Hepatocyte (in vitro differentiated cells): Measurements from ENCODE around the gene ANAPC2. TPM values are rescaled to one million over a fixed set of nuclear protein-coding genes. Genes with fewer than 3 reads are reported as not detected.

Experiments used
- DNase-seq: peaks from one replicate; pipeline ENCODE4 v3.0.0-alpha.2; 2016; ENCODE audit warnings: low spot score
- H2AFZ ChIP-seq: fragments of 200-600 bp; sonication (generic); 2 replicates; pipeline ENCODE4 v1.6.0; 2016; ENCODE audit warnings: antibody characterized with exemption, mild to moderate bottlenecking
- H3K27ac ChIP-seq: fragments of 200-600 bp; sonication (generic); 2 replicates; pipeline ENCODE4 v1.5.1; 2016; ENCODE audit warnings: mild to moderate bottlenecking
- H3K27me3 ChIP-seq: fragments of 200-600 bp; sonication (generic); 2 replicates; pipeline ENCODE4 v1.6.1; 2016
- H3K36me3 ChIP-seq: fragments of 200-600 bp; sonication (generic); replicated peaks from 2 replicates; pipeline ENCODE4 v1.5.1; 2016; ENCODE audit warnings: low read depth; ENCODE audit not compliant: insufficient read depth
- H3K4me1 ChIP-seq: fragments of 200-600 bp; sonication (generic); 2 replicates; pipeline ENCODE4 v1.5.1; 2016; ENCODE audit warnings: mild to moderate bottlenecking, moderate library complexity; ENCODE audit not compliant: insufficient read depth
- H3K4me2 ChIP-seq: fragments of 200-600 bp; sonication (generic); 2 replicates; pipeline ENCODE4 v1.6.0; 2016
- H3K4me3 ChIP-seq: fragments of 200-600 bp; sonication (generic); 2 replicates; pipeline ENCODE4 v1.5.1; 2016; ENCODE audit warnings: mild to moderate bottlenecking
- H3K79me2 ChIP-seq: fragments of 200-600 bp; sonication (generic); 2 replicates; pipeline ENCODE4 v1.6.0; 2017; ENCODE audit warnings: mild to moderate bottlenecking
- H3K9me2 ChIP-seq: fragments of 200-600 bp; sonication (generic); replicated peaks from 2 replicates; pipeline ENCODE4 v1.6.0; 2017; ENCODE audit warnings: mild to moderate bottlenecking; ENCODE audit not compliant: insufficient read depth
- H3K9me3 ChIP-seq: fragments of 200-600 bp; sonication (generic); 2 replicates; pipeline ENCODE4 v1.5.1; 2016; ENCODE audit warnings: low read depth, mild to moderate bottlenecking
- H4K20me1 ChIP-seq: fragments of 200-600 bp; sonication (generic); 2 replicates; pipeline ENCODE4 v1.6.0; 2016; ENCODE audit warnings: mild to moderate bottlenecking; ENCODE audit not compliant: insufficient read depth, poor library complexity, severe bottlenecking
- EZH2 ChIP-seq: fragments of 200-600 bp; sonication (generic); IDR thresholded peaks from 2 replicates; pipeline ENCODE4 v1.6.1; 2016; ENCODE audit warnings: antibody characterized with exemption, mild to moderate bottlenecking, borderline replicate concordance
- EZH2phosphoT487 ChIP-seq: fragments of 200-600 bp; sonication (generic); IDR thresholded peaks from one replicate; pipeline ENCODE4 v1.6.1; 2018; ENCODE audit warnings: antibody characterized with exemption, mild to moderate bottlenecking, low read depth, moderate library complexity; ENCODE audit not compliant: unreplicated experiment, severe bottlenecking
- WGBS: methylation state at CpG from one replicate; pipeline ENCODE4 v1.1.6; 2016; ENCODE audit warnings: low lambda C conversion rate; ENCODE audit errors: missing lambda C conversion rate; 5-methylcytosine and 5-hydroxymethylcytosine counted together
- polyA plus RNA-seq: library from polyadenylated mRNA; unstranded; fragments of >200 nt; fragmentation: Nextera tagmentation; extraction: Ambion mirVana; gene quantifications from 2 replicates; pipeline ENCODE4 v1.2.1, GENCODE V29; 2016
- total RNA-seq: library from RNA; depleted of rRNA; stranded (reverse); fragments of >200 nt; gene quantifications from 2 replicates; pipeline ENCODE4 v1.2.3, GENCODE V29; 2014
- TF ChIP-seq, protein P1 (sequence below): fragments of 200-600 bp; sonication (generic); IDR thresholded peaks from 2 replicates; pipeline ENCODE4 v1.5.1; 2016; ENCODE audit warnings: antibody characterized with exemption, mild to moderate bottlenecking; ENCODE audit not compliant: poor library complexity

Gene ANAPC2
- 21.3 and 26.2 TPM in 2 replicates for total RNA-seq
- 12.2 and 16.2 TPM in 2 replicates for polyA plus RNA-seq

GRCh38 chr9:137188490-137189296 lies at the start of gene ANAPC2, which contains the start of gene SSNA1:
TSS of gene ANAPC2 (minus strand) at chr9:137188560. CDS start at chr9:137188532, 28 bp downstream.
TSS of gene SSNA1 (plus strand) at chr9:137188676. CDS start at chr9:137188727, 51 bp downstream.
- Histone ChIP-seq H4K20me1 (peaks cover 30% of the 10 kb centered on the region), H3K4me1 (peaks cover 22% of the 10 kb centered on the region), H3K9me3 (no peaks in the 10 kb centered on the region), H3K27ac (peak within 1 kb of the TSS; percentile 98), H3K4me2 (peak within 1 kb of the TSS; percentile 95), H3K4me3 (peak within 1 kb of the TSS; percentile 62), H2AFZ (peak within 1 kb of the TSS; percentile 77), H3K27me3 (no peaks in the 10 kb centered on the region), H3K79me2 (peaks cover 62% of the 10 kb centered on the region), H3K9me2 (no peaks in the 10 kb centered on the region), H3K36me3 (no peaks in the 10 kb centered on the region)
- DNase-seq = peak; percentile 97
- under 1% methylated on average over 70 of the region's 98 CpGs for WGBS
- TF ChIP-seq EZH2 (no peak), EZH2phosphoT487 (no peak)
- TF ChIP-seq, protein P1, sequence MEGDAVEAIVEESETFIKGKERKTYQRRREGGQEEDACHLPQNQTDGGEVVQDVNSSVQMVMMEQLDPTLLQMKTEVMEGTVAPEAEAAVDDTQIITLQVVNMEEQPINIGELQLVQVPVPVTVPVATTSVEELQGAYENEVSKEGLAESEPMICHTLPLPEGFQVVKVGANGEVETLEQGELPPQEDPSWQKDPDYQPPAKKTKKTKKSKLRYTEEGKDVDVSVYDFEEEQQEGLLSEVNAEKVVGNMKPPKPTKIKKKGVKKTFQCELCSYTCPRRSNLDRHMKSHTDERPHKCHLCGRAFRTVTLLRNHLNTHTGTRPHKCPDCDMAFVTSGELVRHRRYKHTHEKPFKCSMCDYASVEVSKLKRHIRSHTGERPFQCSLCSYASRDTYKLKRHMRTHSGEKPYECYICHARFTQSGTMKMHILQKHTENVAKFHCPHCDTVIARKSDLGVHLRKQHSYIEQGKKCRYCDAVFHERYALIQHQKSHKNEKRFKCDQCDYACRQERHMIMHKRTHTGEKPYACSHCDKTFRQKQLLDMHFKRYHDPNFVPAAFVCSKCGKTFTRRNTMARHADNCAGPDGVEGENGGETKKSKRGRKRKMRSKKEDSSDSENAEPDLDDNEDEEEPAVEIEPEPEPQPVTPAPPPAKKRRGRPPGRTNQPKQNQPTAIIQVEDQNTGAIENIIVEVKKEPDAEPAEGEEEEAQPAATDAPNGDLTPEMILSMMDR = peak; percentile 45

DNA sequence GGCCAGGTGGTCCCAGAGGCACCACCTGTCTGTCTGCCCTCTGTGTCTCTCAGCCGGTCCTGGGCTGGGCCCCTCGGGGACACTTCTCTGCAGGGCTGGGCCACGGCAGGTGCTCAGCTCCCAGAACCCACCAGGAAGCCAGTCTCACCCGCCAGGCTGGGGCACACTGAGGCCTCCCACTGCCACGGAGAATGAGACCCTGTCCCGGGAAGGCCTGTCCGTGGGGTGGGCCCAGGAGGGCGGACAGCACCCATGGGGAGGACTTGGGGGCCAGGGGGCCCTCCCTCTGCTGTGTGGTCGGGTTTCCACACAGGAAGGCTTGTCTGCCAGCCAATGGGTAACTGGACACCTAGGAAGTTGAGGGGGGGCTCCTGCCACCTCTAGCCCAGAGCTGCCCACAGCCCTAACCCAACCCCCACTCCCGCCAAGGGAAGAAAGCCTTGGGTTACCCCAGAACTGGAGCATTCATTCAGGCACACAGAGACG lies 48.6 kb upstream of the ANAPC2 start:
- peaks cover 5% of the 10 kb centered on the region for H4K20me1 ChIP-seq
- no peaks in the 10 kb centered on the region for H3K9me3 ChIP-seq
- no peaks in the 10 kb centered on the region for H3K9me2 ChIP-seq
- 48% methylated on average over 11 of the region's 11 CpGs for whole genome bisulfite sequencing
- TF ChIP-seq EZH2phosphoT487 = no peak
- H3K4me2 ChIP-seq = peak overlapping the region; percentile 82
- no peaks in the 10 kb centered on the region for H3K36me3 ChIP-seq
- peaks cover 37% of the 10 kb centered on the region for H3K79me2 ChIP-seq
- H2AFZ ChIP-seq = no peak overlapping the region
- H3K27ac ChIP-seq = peak overlapping the region; percentile 50
- H3K27me3 ChIP-seq = no peaks in the 10 kb centered on the region
- H3K4me3 ChIP-seq = no peak overlapping the region
- no peak for DNase-seq
- H3K4me1 ChIP-seq = peaks cover 26% of the 10 kb centered on the region

- WGBS = 26% methylated on average over 23 of the region's 31 CpGs
- no peaks in the 10 kb centered on the region for H3K9me3 ChIP-seq
- H3K27ac ChIP-seq = peak overlapping the region; percentile 57
- H3K79me2 ChIP-seq = peaks cover 33% of the 10 kb centered on the region
- TF ChIP-seq, protein P1 = peak; percentile 100
- no peak for TF ChIP-seq EZH2
- TF ChIP-seq EZH2phosphoT487 = no peak
- peak overlapping the region; percentile 82 for H3K4me2 ChIP-seq
- DNase-seq = peak; percentile 96
- H3K36me3 ChIP-seq = no peaks in the 10 kb centered on the region
- H3K4me1 ChIP-seq = peaks cover 26% of the 10 kb centered on the region
- no peak overlapping the region for H2AFZ ChIP-seq
- H3K9me2 ChIP-seq = no peaks in the 10 kb centered on the region
- no peaks in the 10 kb centered on the region for H4K20me1 ChIP-seq
- H3K4me3 ChIP-seq = no peak overlapping the region
- H3K27me3 ChIP-seq = no peaks in the 10 kb centered on the region
Measured at GRCh38 chr9:137236238-137236935, 48.0 kb upstream of the ANAPC2 start.
